DND-41 (cell line): ENCODE measurements around the gene SGCD.

Source experiments
- ATAC-seq: fragments of 200-7000 bp; cut with Tn5 transposase; 3 replicates; pipeline ENCODE4 v1.9.1; 2021; ENCODE audit warnings: low read depth; ENCODE audit not compliant: insufficient read depth
- DNase-seq: peaks from one replicate; pipeline ENCODE4 v3.0.0-alpha.2; 2020
- H2AFZ ChIP-seq: 2 replicates; pipeline ENCODE4 v1.6.0; 2012; ENCODE audit warnings: low read depth, low read length
- H3K27ac ChIP-seq: 2 replicates; pipeline ENCODE4 v1.5.1; 2012; ENCODE audit warnings: low read length, inconsistent platforms
- H3K27me3 ChIP-seq: fragments of 200-600 bp; sonication (generic); 2 replicates; pipeline ENCODE4 v1.6.0; 2012; ENCODE audit warnings: low read length, mild to moderate bottlenecking, inconsistent platforms; ENCODE audit not compliant: insufficient read depth, poor library complexity
- H3K36me3 ChIP-seq: 2 replicates; pipeline ENCODE4 v1.5.1; 2012; ENCODE audit warnings: low read length, inconsistent platforms; ENCODE audit not compliant: insufficient read depth
- H3K4me1 ChIP-seq: 2 replicates; pipeline ENCODE4 v1.5.1; 2012; ENCODE audit warnings: mild to moderate bottlenecking, low read length; ENCODE audit not compliant: insufficient read depth
- H3K4me2 ChIP-seq: 2 replicates; pipeline ENCODE4 v1.6.0; 2012; ENCODE audit warnings: mild to moderate bottlenecking, moderate library complexity, low read length, inconsistent platforms; ENCODE audit not compliant: insufficient read depth
- H3K4me3 ChIP-seq, 2 experiments: fragments of 200-600 bp in 1 of 2; shearing (Covaris generic) in 1 of 2; 2 replicates each; pipeline ENCODE4 v1.5.1; 2012 to 2016; ENCODE audit warnings: inconsistent platforms in 2 of 2, low read length in 2 of 2, mild to moderate bottlenecking in 2 of 2, low read depth in 1 of 2, moderate library complexity in 1 of 2
- H3K79me2 ChIP-seq: 2 replicates; pipeline ENCODE4 v1.6.0; 2012; ENCODE audit warnings: low read length, inconsistent platforms; ENCODE audit not compliant: insufficient read depth
- H3K9ac ChIP-seq: 2 replicates; pipeline ENCODE4 v1.6.0; 2012; ENCODE audit warnings: low read depth, mild to moderate bottlenecking, inconsistent platforms, low read length, moderate library complexity
- H3K9me3 ChIP-seq: 2 replicates; pipeline ENCODE4 v1.5.1; 2012; ENCODE audit warnings: low read length, moderate library complexity, mild to moderate bottlenecking, inconsistent platforms; ENCODE audit not compliant: insufficient read depth, severe bottlenecking
- H4K20me1 ChIP-seq: 2 replicates; pipeline ENCODE4 v1.6.0; 2012; ENCODE audit warnings: low read length; ENCODE audit not compliant: insufficient read depth
- EZH2 ChIP-seq: IDR thresholded peaks from 3 replicates; pipeline ENCODE4 v1.6.1; 2012; ENCODE audit warnings: borderline replicate concordance, low read depth, mild to moderate bottlenecking, moderate library complexity, low read length, inconsistent platforms; ENCODE audit not compliant: severe bottlenecking
- TF ChIP-seq, protein P1 (sequence below): IDR thresholded peaks from 2 replicates; pipeline ENCODE4 v1.5.1; 2012; ENCODE audit warnings: borderline replicate concordance, low read length, moderate library complexity, mild to moderate bottlenecking; ENCODE audit not compliant: poor library complexity, severe bottlenecking; ENCODE audit errors: extremely low read depth

SGCD gene

DNA sequence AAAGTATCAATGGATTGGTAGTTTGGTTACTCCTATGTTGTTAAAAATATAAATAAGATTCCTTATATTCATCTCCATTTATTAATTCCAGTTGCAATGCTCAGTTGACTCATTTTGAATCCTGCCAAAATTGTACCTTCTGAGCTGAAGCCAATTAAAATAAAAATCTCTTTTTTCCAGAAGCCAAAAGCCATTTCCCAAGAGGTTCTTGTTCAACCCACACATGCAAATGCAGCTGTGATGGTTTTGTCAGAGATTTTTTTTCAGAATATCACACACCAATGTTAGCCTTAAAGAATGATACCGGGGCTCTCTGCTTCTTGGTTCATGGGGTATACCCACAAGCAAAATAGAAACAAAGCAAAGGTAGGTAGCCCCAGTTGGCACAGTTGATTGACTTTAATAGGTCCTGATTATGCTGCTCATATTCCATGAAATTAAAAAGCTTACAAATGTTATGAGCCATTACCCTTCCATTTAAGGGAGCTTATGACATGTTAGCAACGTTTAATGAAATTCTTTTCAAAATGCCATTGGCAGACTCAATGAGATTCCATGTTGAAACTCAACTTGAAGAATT lies 208.0 kb downstream of the SGCD start:
- H3K4me1 ChIP-seq, result no peaks in the 10 kb centered on the region
- H3K27me3 ChIP-seq, result peaks cover 4% of the 10 kb centered on the region
- ATAC-seq, result no peak
- TF ChIP-seq, protein P1, sequence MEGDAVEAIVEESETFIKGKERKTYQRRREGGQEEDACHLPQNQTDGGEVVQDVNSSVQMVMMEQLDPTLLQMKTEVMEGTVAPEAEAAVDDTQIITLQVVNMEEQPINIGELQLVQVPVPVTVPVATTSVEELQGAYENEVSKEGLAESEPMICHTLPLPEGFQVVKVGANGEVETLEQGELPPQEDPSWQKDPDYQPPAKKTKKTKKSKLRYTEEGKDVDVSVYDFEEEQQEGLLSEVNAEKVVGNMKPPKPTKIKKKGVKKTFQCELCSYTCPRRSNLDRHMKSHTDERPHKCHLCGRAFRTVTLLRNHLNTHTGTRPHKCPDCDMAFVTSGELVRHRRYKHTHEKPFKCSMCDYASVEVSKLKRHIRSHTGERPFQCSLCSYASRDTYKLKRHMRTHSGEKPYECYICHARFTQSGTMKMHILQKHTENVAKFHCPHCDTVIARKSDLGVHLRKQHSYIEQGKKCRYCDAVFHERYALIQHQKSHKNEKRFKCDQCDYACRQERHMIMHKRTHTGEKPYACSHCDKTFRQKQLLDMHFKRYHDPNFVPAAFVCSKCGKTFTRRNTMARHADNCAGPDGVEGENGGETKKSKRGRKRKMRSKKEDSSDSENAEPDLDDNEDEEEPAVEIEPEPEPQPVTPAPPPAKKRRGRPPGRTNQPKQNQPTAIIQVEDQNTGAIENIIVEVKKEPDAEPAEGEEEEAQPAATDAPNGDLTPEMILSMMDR, result no peak
- no peak for TF ChIP-seq EZH2
- no peak for DNase-seq
- H3K79me2 ChIP-seq, result no peaks in the 10 kb centered on the region
- H3K36me3 ChIP-seq, result no peaks in the 10 kb centered on the region
- H3K9ac ChIP-seq, result no peak overlapping the region
- no peak overlapping the region for H3K27ac ChIP-seq
- no peak overlapping the region for H3K4me2 ChIP-seq
- H4K20me1 ChIP-seq, result no peaks in the 10 kb centered on the region
- H3K4me3 ChIP-seq, result no peak overlapping the region
- H3K9me3 ChIP-seq, result no peaks in the 10 kb centered on the region
- H2AFZ ChIP-seq, result no peak overlapping the region

DNA sequence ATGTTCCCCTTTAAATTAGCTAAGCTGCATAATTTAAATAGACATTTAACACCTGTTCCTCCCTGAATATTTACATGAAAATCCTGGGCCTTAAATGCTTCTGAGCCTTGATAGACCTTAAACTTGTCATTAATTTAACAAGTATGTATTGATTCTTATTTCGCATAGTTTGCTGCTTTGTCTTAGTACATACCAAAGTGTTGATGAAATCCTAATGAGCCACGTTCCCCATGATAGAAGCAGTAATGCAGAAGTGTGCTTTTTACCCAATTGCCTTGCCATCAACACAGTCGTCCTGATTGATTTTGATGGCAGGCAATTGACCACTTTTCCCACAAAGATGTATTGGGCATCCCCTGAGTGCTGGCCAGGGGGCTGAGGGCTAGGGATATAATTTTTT lies 213.5 kb downstream of the SGCD start:
- TF ChIP-seq, protein P1, result no peak
- no peak for TF ChIP-seq EZH2
- H3K4me1 ChIP-seq, result no peaks in the 10 kb centered on the region
- H3K4me2 ChIP-seq, result no peak overlapping the region
- H3K9ac ChIP-seq, result no peak overlapping the region
- peaks cover 4% of the 10 kb centered on the region for H3K27me3 ChIP-seq
- H3K27ac ChIP-seq, result no peak overlapping the region
- no peaks in the 10 kb centered on the region for H4K20me1 ChIP-seq
- no peak overlapping the region for H2AFZ ChIP-seq
- no peaks in the 10 kb centered on the region for H3K79me2 ChIP-seq
- no peaks in the 10 kb centered on the region for H3K36me3 ChIP-seq
- H3K4me3 ChIP-seq, result no peak overlapping the region
- ATAC-seq (no peak), DNase-seq (no peak)
- H3K9me3 ChIP-seq, result no peaks in the 10 kb centered on the region

GRCh38 chr5:156541582-156541981 lies 214.6 kb downstream of the SGCD start:
- Histone ChIP-seq H3K4me2 (no peak overlapping the region), H3K36me3 (no peaks in the 10 kb centered on the region), H3K27me3 (peaks cover 4% of the 10 kb centered on the region), H3K27ac (no peak overlapping the region), H3K4me3 (no peak overlapping the region), H4K20me1 (no peaks in the 10 kb centered on the region), H3K4me1 (no peaks in the 10 kb centered on the region), H3K9me3 (no peaks in the 10 kb centered on the region), H2AFZ (no peak overlapping the region), H3K9ac (no peak overlapping the region), H3K79me2 (no peaks in the 10 kb centered on the region)
- ATAC-seq (no peak), DNase-seq (no peak)
- TF ChIP-seq EZH2, result no peak
- TF ChIP-seq, protein P1, result no peak
